ENCODE data around the gene RALGPS1.

Gene RALGPS1

DNA sequence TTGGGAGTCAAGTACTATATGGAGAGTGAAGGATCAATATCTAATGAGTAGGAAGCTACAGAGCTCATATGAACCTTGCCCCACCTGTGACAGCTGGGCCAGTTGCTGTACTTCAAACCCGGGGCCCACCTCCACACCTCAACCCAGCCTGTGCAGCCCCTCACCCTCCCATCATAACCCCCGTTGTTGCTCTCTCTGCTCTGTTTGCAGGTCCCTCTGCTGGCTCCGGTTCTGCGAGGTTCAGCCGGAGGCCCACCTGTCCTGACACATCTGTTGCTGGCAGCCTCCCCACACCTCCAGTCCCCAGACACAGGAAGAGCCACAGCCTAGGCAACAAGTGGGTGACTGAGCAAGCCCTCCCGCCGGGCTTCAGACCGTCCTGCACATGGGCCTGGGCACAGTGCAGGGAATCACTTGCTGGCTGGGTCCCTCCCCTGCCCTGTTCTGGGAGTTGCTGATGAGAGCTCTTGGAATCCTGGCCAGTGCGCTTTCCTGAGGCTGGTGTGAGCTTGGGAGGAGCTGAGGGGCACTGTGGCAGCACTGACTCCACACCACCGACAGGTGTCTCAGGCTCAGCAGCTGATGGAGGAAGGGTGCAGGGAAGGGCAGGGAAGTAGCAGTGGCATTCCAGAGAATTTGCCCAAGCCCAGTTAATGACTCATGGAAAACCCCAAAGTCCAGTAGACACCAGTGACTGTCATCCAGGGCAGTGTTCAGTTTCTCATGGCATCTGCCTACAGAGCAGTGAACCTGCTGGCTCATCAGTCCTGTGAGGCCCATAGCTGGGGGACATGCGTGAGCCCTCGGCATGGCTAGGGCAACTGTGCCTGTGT lies 280.5 kb downstream of the RALGPS1 start:
- Histone ChIP-seq H3K4me3 (ENCODE audit: low read depth in 1 of 2, low read length in 1 of 2) (no peak overlapping the region), H3K27ac (no peak overlapping the region), H3K36me3 (peaks cover 18% of the 10 kb centered on the region), H3K27me3 (no peaks in the 10 kb centered on the region), H3K9me3 (no peaks in the 10 kb centered on the region), H3K4me1 (ENCODE audit: control insufficient read depth in 1 of 2, insufficient read depth in 1 of 2, low read depth in 1 of 2, low read length in 1 of 2) (no peaks in the 10 kb centered on the region)
- TF ChIP-seq, protein P1, sequence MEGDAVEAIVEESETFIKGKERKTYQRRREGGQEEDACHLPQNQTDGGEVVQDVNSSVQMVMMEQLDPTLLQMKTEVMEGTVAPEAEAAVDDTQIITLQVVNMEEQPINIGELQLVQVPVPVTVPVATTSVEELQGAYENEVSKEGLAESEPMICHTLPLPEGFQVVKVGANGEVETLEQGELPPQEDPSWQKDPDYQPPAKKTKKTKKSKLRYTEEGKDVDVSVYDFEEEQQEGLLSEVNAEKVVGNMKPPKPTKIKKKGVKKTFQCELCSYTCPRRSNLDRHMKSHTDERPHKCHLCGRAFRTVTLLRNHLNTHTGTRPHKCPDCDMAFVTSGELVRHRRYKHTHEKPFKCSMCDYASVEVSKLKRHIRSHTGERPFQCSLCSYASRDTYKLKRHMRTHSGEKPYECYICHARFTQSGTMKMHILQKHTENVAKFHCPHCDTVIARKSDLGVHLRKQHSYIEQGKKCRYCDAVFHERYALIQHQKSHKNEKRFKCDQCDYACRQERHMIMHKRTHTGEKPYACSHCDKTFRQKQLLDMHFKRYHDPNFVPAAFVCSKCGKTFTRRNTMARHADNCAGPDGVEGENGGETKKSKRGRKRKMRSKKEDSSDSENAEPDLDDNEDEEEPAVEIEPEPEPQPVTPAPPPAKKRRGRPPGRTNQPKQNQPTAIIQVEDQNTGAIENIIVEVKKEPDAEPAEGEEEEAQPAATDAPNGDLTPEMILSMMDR (IDR thresholded peaks at IDR 0.05), result no peak

DNA sequence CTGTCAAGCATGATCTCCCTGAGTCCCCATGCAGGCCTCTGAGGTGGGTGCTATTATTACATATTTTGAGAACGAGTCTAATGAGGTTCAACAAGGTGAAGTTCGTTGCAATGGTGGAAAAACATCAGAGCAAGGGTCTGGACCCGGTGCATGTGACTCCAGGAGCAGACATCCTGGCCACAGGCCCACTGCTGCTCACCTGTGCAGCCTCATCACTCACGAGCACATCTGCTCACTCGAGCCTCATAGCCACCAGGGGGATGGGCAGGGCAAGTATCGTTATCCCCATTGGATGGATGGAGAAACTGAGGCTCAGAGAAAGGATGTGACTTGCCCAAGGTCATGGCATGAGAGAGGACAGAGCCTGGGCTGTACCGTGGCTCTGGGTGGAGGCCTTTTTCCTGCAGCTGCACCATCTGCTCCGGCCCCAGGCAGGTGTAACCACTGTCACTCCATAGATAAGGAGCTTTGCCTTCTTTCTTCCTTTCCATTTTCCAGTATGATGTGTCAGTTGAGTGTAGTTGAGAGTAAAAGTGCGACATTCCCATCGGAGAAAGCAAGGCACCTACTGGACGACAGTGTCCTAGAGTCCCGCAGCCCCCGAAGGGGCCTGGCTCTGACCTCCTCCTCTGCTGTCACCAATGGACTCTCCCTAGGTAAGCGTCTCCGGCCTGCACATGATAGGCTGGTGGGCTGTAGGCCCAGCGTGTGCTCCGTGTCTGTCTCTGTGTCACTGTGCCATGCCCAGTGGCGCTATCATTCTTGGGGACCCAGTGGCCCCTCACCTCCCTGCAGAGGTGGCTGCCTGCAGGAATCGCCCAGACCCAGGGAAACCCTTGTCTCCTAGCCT lies 281.6 kb downstream of the RALGPS1 start:
- H3K27ac ChIP-seq, result no peak overlapping the region
- no peaks in the 10 kb centered on the region for H3K9me3 ChIP-seq
- no peaks in the 10 kb centered on the region for H3K4me1 ChIP-seq (ENCODE audit: control insufficient read depth in 1 of 2, insufficient read depth in 1 of 2, low read depth in 1 of 2, low read length in 1 of 2)
- H3K4me3 ChIP-seq (ENCODE audit: low read depth in 1 of 2, low read length in 1 of 2), result no peak overlapping the region
- peaks cover 18% of the 10 kb centered on the region for H3K36me3 ChIP-seq
- H3K27me3 ChIP-seq, result no peaks in the 10 kb centered on the region
- TF ChIP-seq, protein P1 (IDR thresholded peaks at IDR 0.05), result no peak

DNA sequence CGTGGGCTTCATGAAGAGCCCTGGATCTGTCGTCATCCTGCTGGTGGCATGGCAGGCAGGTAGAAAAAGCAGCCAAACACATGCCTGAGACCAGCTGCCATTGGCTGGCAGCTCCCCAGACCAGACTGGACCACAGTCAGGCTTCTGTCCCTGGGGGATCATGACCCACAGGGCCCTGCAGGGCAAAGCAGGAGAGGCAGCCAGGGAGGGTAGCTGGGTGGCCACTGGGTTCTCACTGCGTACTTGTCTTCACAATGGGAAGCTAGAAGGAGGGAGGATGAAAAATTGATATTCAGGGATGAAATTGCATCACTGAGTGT lies 282.2 kb downstream of the RALGPS1 start:
- Histone ChIP-seq H3K36me3 (peaks cover 18% of the 10 kb centered on the region), H3K9me3 (no peaks in the 10 kb centered on the region), H3K4me1 (ENCODE audit: control insufficient read depth in 1 of 2, insufficient read depth in 1 of 2, low read depth in 1 of 2, low read length in 1 of 2) (no peaks in the 10 kb centered on the region), H3K27me3 (no peaks in the 10 kb centered on the region), H3K27ac (no peak overlapping the region), H3K4me3 (ENCODE audit: low read depth in 1 of 2, low read length in 1 of 2) (no peak overlapping the region)
- TF ChIP-seq, protein P1 (IDR thresholded peaks at IDR 0.05), result no peak

DNA sequence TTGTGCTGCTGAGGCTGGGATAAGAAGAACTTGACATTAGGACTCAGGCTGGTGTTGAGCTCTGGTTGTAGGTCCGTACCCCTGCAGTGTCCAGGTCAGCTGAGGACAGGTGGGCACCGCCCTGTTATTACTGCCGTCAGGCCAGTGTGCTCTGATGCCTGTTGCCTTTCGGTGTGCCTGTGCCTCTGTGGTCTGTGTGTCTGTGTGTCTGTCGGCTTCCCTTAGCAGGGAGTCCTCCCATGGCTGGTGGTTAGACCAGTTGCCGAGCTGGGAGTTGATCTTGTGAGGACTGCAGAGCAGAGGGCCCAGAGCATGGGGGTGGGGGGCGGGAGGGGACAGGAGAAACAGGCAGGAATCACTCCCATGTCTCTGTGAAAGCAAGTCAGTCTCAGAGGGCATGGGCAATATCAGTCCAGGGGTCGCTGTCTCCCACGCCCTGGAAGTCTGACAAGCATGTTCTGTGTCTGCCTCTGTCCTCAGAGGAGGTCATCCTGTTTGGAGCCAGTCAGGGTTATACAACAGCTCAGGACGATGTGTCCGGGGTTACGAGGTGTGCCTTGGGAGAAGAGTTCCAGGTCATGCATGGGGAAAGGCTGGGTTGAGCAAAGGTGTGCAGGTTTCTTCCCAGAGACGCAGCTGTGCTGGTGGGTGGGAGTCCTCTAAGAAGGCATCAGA lies 282.7 kb downstream of the RALGPS1 start:
- H3K4me3 ChIP-seq (ENCODE audit: low read depth in 1 of 2, low read length in 1 of 2), result no peak overlapping the region
- H3K36me3 ChIP-seq, result peaks cover 18% of the 10 kb centered on the region
- H3K27ac ChIP-seq, result no peak overlapping the region
- no peaks in the 10 kb centered on the region for H3K27me3 ChIP-seq
- no peaks in the 10 kb centered on the region for H3K9me3 ChIP-seq
- TF ChIP-seq, protein P1 (IDR thresholded peaks at IDR 0.05), result no peak
- H3K4me1 ChIP-seq (ENCODE audit: control insufficient read depth in 1 of 2, insufficient read depth in 1 of 2, low read depth in 1 of 2, low read length in 1 of 2), result no peaks in the 10 kb centered on the region

DNA sequence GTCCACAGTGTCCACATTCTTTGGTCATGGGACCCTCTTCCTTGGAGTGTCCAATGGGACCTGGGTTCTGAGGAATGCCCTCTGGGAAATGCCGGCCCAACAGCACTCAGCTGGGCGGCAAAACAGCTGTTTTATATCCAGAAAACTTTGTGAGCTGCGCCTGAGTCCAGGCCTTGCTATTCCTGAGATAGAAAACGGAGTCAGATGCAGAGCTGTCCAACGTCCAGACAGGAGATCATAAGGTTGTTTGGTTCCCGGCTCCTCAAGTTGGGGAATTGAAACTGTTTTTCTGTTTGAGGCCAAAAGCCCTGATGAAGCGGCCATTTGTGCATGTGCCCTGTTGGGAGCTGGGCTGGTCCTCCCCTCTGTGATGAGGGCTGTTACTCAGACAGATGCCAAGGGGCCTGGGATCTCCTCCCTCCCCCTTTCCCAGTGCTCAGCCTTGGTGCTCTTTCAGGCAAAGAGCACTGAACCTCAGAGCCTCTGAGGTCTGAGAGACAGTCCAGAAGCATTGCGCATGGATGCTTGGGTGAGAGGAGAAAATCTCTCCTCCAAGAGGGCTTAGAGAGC lies 283.4 kb downstream of the RALGPS1 start:
- H3K27me3 ChIP-seq, result no peaks in the 10 kb centered on the region
- peaks cover 18% of the 10 kb centered on the region for H3K36me3 ChIP-seq
- H3K9me3 ChIP-seq, result no peaks in the 10 kb centered on the region
- H3K4me3 ChIP-seq (ENCODE audit: low read depth in 1 of 2, low read length in 1 of 2), result no peak overlapping the region
- no peak overlapping the region for H3K27ac ChIP-seq
- no peaks in the 10 kb centered on the region for H3K4me1 ChIP-seq (ENCODE audit: control insufficient read depth in 1 of 2, insufficient read depth in 1 of 2, low read depth in 1 of 2, low read length in 1 of 2)
- TF ChIP-seq, protein P1 (IDR thresholded peaks at IDR 0.05), result no peak
